ENCODE data around the gene HIRA.
"Not testable (repeated sequence)": the region's sequence is repeated elsewhere in the genome, so short reads cannot be mapped to it uniquely, and the experiment has no call there.

HIRA gene

DNA sequence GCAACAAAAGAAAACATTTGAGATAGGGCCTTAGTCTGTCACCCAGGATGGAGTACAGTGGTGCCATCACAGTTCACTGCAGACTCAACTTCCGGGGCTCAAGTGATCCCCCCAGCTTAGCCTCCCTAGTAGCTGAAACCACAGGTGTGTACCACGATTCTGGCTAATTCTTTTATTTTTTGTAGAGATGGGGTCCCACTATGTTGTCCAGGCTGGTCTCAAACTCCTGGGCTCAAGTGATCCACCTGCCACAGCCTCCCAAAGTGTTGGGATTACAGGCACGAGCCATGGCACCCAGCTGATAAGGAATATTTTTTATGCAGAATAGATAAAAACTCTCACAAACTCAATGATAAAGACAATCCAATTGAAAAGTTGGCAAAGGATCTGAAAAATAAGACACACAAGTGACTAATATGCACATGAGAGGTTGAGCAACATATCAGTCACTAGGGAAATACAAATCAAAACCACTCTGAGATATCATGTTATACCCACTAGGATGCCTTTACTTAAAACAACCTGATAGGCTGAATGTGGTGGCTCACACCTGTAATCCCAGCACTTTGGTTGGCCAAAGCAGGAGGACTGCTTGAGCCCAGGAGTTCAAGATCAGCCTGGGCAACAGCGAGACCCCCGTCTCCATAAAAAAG, 106.1 kb downstream of the HIRA start:
- no peak for DNase-seq (ENCODE audit: low read depth in 2 of 2)

DNA sequence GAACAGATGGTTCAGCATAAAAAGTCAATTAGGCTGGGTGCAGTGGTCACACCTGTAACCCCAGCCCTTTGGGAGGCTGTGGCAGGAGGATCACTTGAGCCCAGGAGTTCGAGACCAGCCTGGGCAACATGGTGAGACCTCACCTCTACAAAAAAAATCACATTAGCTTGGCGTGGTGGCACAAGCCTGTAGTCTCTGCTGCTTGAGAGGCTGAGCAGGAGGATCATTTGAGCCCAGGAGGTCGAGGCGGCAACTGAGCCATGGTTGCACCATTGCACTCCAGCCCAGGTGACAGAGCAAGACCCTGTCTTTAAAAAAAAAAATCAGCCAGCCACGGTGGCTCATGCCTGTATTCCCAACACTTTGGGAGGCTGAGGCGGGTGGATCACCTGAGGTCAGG, 108.1 kb downstream of the HIRA start:
- DNase-seq (ENCODE audit: low read depth in 2 of 2) = not testable (repeated sequence)

DNA sequence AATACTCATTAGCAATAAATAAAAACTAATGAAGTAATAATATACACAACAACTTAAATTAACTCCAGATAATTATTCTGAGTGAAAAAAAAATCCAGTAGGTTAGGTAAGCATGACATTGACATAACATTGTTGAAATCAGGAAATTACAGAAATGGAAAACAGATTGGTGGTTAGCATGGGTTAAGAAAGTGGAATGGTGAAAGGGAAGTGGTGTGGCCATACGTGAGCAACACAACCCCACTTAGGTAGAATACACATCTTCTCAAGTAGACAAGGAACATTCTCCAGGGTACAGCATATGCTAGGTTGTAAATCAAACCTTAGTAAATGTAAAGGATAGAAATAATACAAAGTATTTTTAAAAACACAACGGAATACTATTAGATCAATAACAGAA, 109.8 kb downstream of the HIRA start:
- no peak for DNase-seq (ENCODE audit: low read depth in 2 of 2)

DNA sequence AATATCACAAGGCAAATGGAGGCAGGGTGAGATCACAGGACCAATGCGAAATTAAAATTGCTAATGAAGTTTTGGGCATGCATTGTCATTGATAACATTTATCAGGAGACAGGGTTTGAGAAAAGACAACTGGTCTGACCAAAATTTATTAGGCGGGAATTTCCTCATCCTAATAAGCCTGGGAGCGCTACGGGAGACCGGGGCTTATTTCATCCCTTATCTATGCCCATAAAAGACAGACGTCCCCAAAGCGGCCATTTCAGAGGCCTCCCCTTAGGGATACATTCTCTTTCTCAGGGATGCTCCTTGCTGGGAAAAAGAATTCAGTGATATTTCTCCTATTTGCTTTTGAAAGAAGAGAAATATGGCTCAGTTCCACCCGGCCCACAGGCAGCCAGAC, 111.4 kb downstream of the HIRA start:
- DNase-seq (ENCODE audit: low read depth in 2 of 2) = not testable (repeated sequence)

DNA sequence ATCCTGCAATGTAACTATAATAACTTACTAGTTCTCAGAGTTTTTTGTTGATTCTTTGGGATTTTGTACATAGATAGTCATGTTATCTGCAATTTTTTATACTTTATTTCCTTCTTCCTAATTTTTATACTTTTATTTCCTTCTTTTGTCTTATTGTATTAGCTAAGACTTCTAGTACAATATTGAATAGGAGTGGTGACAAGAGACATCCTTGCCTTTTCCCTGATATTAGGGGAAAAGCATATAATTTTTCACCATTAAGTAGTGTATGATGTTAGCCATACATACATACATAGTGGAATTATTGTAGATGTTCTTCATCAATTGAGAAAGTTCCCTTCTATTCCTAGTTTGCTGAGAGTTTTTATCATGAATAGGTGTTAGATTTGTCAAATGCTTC, 112.3 kb downstream of the HIRA start:
- no peak for DNase-seq (ENCODE audit: low read depth in 2 of 2)

DNA sequence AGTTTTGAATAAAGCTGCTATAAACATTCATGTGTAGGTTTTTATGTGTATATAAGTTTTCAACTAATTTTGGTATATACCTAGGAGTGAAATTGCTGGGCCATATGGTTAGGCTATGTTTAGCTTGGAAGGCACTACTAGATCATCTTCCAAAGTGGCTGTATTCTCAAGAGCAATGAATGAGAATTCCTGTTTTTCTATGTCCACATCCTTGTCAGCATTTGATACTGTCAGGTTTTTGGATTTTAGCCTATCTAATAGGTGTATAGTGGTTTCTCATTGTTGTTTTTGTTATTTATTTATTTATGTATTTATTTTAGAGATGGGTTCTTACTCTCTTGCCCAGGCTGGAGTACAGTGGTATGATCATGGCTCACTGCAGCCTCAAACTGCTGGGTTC, 113.7 kb downstream of the HIRA start:
- DNase-seq (ENCODE audit: low read depth in 2 of 2) = no peak

DNA sequence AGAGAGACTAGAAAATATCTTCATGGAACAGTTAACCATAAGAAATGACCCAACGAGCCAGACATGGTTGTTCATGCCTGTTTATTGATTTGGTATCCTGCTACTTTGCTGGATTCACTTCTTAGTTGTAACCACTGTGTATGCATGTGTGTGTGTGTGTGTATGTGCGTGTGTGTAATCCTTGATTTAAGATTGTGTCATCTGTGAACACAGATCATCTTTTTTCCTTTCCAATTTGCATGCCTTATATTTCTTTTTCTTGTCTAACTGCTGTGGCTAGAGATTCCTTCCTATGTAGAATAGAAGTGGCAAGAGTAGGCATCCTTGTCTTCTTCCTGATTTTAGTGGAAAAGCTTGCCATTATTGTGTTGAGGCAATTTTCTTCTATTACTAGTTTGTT, 123.7 kb downstream of the HIRA start:
- no peak for DNase-seq (ENCODE audit: low read depth in 2 of 2)

DNA sequence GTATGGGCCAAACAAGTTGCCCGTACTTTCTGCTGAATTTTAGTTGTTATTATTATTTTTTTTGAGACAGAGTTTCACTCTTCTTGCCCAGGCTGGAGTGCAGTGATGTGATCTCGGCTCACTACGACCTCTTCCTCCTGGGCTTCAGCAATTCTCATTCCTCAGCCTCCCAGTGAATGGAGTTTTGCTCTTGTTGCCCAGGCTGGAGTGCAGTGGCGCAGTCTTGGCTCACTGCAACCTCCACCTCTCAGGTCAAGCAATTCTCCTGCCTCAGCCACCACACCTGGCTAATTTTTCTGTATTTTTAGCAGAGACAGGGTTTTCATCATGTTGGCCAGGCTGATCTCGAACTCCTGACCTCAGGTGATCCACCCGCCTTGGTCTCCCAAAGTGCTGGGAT, 125.0 kb downstream of the HIRA start:
- DNase-seq (ENCODE audit: low read depth in 2 of 2) = not testable (repeated sequence)

DNA sequence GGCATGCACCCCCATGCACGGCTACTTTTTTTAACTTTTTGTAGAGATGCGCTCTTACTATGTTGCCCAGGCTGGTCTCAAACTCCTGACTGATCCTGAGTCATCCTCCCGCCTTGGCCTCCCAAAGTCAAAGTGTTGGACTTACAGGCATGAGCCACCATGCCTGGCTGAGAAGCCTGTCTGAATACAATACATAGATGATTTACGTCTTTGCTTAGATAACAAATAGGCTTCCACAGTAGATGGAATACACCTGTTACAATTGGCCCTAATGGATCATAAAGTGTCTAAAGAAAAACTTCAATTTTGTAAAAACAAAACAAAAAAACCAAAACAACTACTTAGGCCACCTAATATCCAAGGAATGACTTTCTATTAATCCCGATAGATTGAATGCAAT, 127.0 kb downstream of the HIRA start:
- DNase-seq (ENCODE audit: low read depth in 2 of 2) = no peak

DNA sequence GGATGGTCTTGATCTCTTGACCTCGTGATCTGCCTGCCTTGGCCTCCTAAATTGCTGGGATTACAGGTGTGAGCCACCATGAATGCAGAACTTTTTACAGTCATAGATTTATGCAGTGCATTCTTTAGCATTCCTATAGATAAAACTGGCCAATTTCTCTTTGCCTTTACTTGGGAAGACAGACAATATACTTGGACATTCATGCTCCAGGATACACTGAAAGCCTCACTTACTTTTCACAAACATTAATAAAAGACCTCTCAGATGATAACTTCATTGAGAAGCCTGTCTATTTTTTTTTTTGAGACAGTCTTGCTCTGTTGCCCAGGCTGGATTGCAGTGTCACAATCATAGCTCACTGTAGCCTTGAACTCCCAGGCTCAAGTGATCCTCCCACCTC, 127.7 kb downstream of the HIRA start:
- DNase-seq (ENCODE audit: low read depth in 2 of 2) = no peak

DNA sequence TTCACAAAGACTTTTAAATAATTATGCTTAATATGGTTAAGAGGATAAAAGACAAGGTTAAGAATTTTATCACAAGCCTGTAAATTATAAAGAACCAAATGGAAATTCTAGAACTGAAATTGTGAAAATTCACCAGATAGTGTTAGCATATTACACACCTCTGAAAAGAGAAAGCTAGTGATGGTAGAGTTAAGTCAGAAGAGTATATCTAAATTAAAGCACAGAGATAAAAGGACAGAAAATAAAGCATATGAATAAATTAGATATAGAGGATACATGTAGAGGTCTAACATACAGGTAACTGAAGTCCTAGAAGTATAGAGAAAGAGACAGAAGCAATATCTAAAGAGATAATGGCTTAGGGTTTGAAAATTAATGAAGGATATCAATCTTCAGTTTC, 135.8 kb downstream of the HIRA start:
- no peak for DNase-seq (ENCODE audit: low read depth in 2 of 2)

DNA sequence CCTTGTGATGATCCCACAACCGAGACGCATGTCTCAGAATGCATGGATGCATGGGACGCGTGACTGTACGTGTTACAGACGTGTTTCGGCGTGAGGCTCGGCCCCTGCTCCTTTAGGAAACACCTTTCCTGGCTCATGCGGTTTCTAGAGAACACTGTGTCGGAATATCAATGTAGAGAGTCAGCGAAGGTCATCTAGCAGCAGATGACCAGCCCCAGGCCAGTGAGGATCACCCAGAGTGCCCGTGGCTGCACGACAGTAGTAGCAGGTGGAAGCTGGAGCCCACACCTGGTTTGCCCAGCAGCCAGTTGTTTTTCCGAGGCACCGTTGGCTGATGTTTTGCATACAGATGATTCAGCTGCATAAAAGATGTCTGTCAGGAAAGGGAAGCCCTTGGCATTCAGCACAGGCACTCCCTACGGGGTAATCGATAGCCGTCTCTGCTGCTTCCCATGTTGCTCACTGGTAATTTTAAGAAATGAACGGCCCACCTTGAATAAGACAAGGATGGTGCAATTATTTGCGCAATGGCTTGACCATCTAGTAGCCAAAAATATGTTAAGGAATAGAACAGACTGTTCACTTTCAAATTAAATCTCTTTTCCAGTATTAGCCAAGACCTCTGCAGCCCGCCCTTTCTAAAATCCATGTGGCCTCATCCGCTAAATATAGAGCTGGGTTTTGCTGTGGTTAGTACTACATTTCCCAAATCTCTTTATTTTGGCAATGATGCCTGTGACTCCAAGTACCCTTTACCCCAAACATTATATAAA, 138.9 kb downstream of the HIRA start:
- no peak for DNase-seq (ENCODE audit: low read depth in 2 of 2)

DNA sequence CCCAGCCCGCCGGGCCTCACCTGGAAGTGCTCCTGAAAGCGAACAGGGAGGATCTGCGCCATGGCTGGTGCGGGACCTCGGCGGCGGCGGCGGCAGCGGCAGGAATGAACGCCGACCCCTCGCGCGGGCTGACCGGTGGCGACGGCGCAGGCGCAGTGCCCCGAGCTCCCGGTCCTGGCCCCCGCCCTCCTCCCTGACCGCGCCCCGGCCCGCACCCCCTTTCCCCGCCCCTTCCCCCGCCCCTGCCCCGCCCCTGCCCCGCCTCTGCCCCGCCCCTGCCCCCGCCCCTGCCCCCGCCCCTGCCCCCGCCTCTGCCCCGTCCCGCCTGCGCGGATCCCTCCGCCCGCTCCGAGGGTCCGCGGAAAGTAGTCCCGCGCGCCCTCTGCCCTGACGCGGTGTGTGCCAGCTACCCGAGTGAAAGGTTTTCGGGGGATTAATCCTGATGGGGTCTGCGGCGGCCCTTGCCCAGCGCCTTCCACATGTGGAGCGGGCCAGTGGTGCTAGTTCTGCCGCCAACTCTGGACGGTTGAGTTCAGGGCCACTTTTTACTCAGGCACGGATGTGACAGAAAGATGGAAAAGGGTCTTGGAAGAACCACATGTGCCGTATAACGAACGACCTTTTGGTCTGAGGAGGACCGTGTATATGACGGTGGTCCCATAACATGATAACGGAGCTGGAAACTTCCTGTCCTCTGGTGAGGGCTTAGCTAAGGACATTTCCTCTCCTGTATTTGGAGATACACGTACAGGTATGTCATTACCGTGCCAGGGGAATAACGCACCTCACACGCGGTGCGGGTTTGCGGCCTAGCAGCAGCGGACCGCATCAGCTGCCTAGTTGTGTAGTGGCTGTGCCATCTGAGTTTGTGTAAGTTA, 139.7 kb downstream of the HIRA start, which contains the start of gene CLTCL1:
CLTCL1 (minus strand) TSS at position 140 of the 878 bp plus-strand sequence; CDS start at position 62, 78 bp downstream.
- peak; percentile 53 to 56 for DNase-seq (ENCODE audit: low read depth in 2 of 2)

DNA sequence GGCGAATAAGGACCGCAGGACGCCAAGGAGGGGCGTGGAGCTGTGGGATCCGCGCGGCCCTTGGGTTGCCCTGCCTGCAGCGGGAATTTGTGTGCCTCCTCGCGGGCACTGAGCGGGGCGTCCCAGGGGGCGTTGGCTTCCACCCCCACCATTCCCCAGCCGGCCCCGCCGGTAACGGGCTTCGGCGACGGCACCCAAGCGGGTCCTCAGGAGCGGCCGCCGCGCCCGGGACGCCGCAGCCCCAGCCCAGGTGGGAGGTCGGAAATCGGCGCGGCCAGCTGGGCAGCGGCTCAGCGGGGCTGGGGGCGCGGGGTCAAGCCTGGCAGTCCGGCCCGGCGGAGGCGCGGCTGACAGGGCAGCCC, 140.3 kb downstream of the HIRA start:
- no peak for DNase-seq (ENCODE audit: low read depth in 2 of 2)

DNA sequence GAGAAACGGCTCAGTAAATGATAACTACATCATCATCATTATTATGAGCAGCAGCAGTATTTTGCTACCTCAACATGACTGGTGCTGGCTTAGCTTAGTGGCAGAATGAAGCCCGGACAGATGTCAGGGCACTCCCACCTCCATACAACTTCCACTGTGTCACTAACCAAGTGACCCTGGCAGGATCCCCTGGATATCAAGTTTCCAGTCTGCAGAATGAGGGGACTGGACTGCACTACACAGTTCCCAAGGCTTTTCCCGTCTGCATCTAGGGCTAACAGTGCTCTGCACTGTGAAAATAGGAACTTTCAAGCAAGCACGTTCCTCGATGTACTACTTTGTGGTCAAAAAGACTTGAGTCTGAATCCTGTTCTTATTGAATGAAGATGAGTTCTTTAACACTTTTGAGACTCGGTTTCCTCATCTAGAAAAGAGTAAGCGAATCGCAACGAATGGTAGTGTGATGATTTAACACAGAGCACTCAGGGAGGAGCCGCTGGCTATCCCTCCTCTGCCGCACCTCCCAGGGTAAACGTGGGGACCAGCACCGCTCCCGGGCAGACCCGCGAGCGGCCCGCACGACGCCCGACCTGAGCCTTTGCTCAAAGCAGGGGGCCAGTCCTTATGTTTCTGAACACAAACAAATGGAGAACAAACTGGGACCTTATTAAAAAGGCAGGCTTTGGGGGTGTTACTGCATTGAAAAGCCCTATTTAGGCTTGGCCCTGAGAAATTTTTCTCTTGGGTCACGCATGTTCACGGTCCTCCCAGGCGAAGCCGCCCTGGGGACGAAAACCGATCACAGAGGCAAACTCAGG, 140.9 kb downstream of the HIRA start:
- DNase-seq (ENCODE audit: low read depth in 2 of 2) = no peak

DNA sequence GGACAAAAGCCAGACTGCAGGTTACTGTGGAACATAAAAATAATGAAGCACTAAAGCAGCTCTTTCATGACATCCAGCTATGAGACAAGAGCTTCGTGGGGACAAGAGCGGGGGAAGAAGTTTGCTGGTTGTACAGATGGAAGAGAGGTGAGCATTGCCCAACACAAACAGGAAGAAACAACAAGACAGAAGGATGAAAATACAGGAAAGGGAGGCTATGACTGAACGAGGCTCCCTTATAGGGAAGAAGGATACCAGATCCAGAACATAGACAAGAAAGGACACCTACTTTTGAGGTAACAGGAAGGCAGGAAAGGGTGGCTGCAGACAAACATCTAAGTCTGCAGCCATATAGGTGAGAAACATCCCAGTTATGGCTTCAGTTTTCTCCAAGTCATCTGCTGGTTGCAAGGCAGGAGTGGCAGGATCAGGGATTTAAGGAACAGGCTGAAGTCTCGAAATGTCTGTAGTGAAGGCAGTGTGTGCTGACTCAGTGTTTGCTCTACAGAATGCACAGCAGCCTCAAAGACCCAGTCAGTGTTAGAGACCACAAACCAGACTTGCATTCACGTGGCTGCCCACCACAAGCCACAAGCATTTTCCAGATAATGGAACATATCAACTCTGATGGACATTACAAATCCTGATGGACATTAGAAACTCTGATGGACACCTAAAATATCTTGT, 141.9 kb downstream of the HIRA start:
- no peak for DNase-seq (ENCODE audit: low read depth in 2 of 2)

DNA sequence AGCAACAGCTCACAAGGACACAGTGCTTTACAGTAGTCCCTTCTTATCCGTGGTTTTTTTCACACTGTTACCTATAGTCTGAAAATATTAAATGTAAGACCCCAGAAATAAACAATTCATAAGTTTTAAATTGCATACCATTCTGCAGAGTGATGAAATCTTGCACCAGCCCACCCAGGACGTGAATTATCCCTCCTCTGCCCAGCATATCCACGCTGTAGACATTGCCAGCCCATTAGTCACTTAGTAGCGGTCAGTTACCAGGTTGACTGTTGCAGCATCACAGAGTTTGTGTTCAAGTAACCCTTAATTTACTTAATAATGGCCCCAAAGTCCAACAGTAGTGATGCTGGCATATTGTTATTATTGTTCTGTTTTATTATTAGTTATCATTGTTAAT, 143.6 kb downstream of the HIRA start:
- DNase-seq (ENCODE audit: low read depth in 2 of 2) = no peak

DNA sequence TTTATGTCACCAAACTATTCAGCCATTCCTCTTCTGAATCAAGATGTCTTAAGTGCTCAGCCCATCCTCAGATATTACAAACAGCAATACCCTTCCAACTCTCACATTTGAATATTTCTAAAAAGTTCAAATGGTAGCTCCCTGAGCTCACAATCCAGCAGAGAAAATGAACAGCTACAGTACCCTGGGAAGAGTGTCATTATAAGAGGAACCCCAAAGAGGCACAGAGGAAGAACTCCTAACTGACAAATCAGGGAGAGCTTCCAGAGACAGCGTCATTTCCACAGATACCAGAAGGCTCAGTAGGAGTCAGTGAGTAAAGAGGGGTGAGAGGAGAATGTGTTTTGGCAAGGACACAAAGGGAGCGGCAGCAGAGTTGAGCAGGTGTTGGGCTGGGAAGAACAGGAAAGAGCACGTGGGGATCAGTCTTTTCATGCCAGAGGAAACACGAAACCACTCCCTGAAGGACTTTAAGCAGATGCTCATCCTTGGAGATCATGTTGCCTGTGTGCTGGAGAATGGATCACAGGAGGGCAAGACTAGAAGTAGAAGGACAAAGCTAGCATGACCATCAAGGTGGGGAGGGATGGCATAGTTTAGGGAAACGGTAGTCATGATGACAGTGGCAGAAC, 144.3 kb downstream of the HIRA start:
- no peak for DNase-seq (ENCODE audit: low read depth in 2 of 2)

DNA sequence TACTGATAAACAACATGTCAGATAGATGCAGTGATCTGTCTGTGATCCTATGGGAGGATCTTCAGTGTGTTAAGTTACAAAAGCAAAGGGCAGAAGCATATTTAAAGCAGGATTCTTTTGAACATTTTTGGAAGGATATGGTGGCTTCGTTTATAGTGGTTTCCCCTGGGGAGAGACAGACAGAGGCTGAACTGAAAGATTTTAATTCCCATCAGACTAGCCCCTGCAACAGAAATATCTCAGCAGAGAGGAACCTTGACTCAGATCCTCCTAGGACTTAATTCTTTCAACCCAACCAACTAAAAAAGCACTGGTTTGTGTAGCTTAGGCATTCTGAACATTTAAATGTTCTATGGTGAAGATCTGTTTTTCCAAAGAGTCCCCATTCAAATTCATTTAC, 145.7 kb downstream of the HIRA start:
- DNase-seq (ENCODE audit: low read depth in 2 of 2) = no peak
